ENCODE data around the gene TLE4.

GRCh38 chr9:79630521-79631403, 59.0 kb downstream of the TLE4 start:
- no peak for TF ChIP-seq CTCF (IDR thresholded peaks at IDR 0.05; ENCODE audit: low read length)
- TF ChIP-seq EZH2 (optimal IDR thresholded peaks at IDR 0.05; ENCODE audit: low read depth, low read length) = no peak
